Measurements from ENCODE around the gene RGS10. TPM values are rescaled to one million over a fixed set of nuclear protein-coding genes. Genes with fewer than 3 reads are reported as not detected.

Gene RGS10
- total RNA-seq, 2 donors from 2014 or later = 4.3 to 7.5 TPM

DNA sequence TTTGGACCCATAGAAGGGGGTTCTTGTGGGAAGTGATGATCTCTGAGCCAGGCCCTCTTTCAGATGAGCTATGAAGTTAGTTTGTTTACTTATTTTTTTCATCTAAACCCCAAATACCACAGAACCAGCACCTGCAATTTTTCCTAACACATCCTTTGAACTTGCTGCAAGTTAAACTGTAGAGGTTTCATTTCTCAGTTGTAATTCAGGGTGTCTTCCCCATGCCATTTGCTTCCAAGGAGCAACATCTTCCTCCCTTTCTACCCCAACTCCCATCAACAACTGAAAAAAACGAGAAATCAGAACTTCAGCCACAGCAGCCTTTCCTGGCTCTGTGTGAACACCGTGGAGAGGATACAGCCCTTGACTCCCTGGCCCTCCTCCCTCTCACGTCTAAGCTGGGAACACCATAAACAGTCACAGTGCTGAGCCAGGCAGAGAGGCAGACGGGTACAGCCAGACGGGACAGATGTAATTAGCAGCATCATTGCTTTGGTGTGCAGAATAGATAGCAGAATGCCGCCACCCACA lies 63.6 kb downstream of the RGS10 start:
- WGBS, 2 experiments (ENCODE audit: insufficient coverage in 1 of 2, insufficient read length in 1 of 2) = 11 to 42% methylated on average over 5 to 6 of the region's 6 CpGs
- no peak overlapping the region for H3K27ac Mint-ChIP-seq
- no peak overlapping the region for H3K4me3 ChIP-seq (ENCODE audit: low read length)
- peaks cover 96% of the 10 kb centered on the region for H3K27me3 Mint-ChIP-seq (ENCODE audit: insufficient read depth)
- TF ChIP-seq, protein P1, sequence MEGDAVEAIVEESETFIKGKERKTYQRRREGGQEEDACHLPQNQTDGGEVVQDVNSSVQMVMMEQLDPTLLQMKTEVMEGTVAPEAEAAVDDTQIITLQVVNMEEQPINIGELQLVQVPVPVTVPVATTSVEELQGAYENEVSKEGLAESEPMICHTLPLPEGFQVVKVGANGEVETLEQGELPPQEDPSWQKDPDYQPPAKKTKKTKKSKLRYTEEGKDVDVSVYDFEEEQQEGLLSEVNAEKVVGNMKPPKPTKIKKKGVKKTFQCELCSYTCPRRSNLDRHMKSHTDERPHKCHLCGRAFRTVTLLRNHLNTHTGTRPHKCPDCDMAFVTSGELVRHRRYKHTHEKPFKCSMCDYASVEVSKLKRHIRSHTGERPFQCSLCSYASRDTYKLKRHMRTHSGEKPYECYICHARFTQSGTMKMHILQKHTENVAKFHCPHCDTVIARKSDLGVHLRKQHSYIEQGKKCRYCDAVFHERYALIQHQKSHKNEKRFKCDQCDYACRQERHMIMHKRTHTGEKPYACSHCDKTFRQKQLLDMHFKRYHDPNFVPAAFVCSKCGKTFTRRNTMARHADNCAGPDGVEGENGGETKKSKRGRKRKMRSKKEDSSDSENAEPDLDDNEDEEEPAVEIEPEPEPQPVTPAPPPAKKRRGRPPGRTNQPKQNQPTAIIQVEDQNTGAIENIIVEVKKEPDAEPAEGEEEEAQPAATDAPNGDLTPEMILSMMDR (conservative IDR thresholded peaks at IDR 0.05) = no peak
- no peak overlapping the region for H3K4me3 Mint-ChIP-seq
- peaks cover 10% of the 10 kb centered on the region for H3K4me1 Mint-ChIP-seq
- no peaks in the 10 kb centered on the region for H3K4me1 ChIP-seq (ENCODE audit: control insufficient read depth, insufficient read depth, low read length)
- H3K9me3 Mint-ChIP-seq = peaks cover 2% of the 10 kb centered on the region
- H3K27me3 ChIP-seq (ENCODE audit: control insufficient read depth, insufficient read depth, low read length, poor library complexity, severe bottlenecking) = peaks cover 91% of the 10 kb centered on the region
- no peak overlapping the region for H3K9ac ChIP-seq (ENCODE audit: extremely low read depth, low read length, poor library complexity, severe bottlenecking)
- H3K27ac ChIP-seq (ENCODE audit: low read depth, low read length) = no peak overlapping the region
- no peak for DNase-seq
- H3K9me3 ChIP-seq (ENCODE audit: control insufficient read depth, low read length) = no peaks in the 10 kb centered on the region
- H3K36me3 ChIP-seq (ENCODE audit: control insufficient read depth, insufficient read depth, low read length) = no peaks in the 10 kb centered on the region
- no peaks in the 10 kb centered on the region for H3K36me3 Mint-ChIP-seq (ENCODE audit: low read depth)

- Histone ChIP-seq H3K4me3 (ENCODE audit: low read length) (no peak overlapping the region), H3K27me3 (ENCODE audit: control insufficient read depth, insufficient read depth, low read length, poor library complexity, severe bottlenecking) (peaks cover 89% of the 10 kb centered on the region), H3K4me1 (ENCODE audit: control insufficient read depth, insufficient read depth, low read length) (no peaks in the 10 kb centered on the region), H3K9me3 (ENCODE audit: control insufficient read depth, low read length) (no peaks in the 10 kb centered on the region), H3K9ac (ENCODE audit: extremely low read depth, low read length, poor library complexity, severe bottlenecking) (no peak overlapping the region), H3K36me3 (ENCODE audit: control insufficient read depth, insufficient read depth, low read length) (no peaks in the 10 kb centered on the region), H3K27ac (ENCODE audit: low read depth, low read length) (no peak overlapping the region)
- Mint-ChIP-seq H3K36me3 (ENCODE audit: low read depth) (no peaks in the 10 kb centered on the region), H3K4me1 (peaks cover 10% of the 10 kb centered on the region), H3K27me3 (ENCODE audit: insufficient read depth) (peaks cover 97% of the 10 kb centered on the region), H3K27ac (no peak overlapping the region), H3K9me3 (peaks cover 6% of the 10 kb centered on the region), H3K4me3 (no peak overlapping the region)
- DNase-seq = no peak
- WGBS, 2 experiments (ENCODE audit: insufficient coverage in 1 of 2, insufficient read length in 1 of 2) = 46 to 49% methylated on average over 5 to 8 of the region's 8 CpGs
- TF ChIP-seq, protein P1 (conservative IDR thresholded peaks at IDR 0.05) = no peak
Measured at GRCh38 chr10:119478111-119478802, 64.3 kb downstream of the RGS10 start.

- 13 to 48% methylated on average over 1 to 2 of the region's 3 CpGs for WGBS, 2 experiments (ENCODE audit: insufficient coverage in 1 of 2, insufficient read length in 1 of 2)
- Mint-ChIP-seq H3K4me3 (no peak overlapping the region), H3K27me3 (ENCODE audit: insufficient read depth) (peaks cover 97% of the 10 kb centered on the region), H3K36me3 (ENCODE audit: low read depth) (no peaks in the 10 kb centered on the region), H3K4me1 (peaks cover 10% of the 10 kb centered on the region), H3K9me3 (peaks cover 6% of the 10 kb centered on the region), H3K27ac (no peak overlapping the region)
- Histone ChIP-seq H3K27ac (ENCODE audit: low read depth, low read length) (no peak overlapping the region), H3K9ac (ENCODE audit: extremely low read depth, low read length, poor library complexity, severe bottlenecking) (no peak overlapping the region), H3K27me3 (ENCODE audit: control insufficient read depth, insufficient read depth, low read length, poor library complexity, severe bottlenecking) (peaks cover 88% of the 10 kb centered on the region), H3K9me3 (ENCODE audit: control insufficient read depth, low read length) (no peaks in the 10 kb centered on the region), H3K4me1 (ENCODE audit: control insufficient read depth, insufficient read depth, low read length) (no peaks in the 10 kb centered on the region), H3K36me3 (ENCODE audit: control insufficient read depth, insufficient read depth, low read length) (no peaks in the 10 kb centered on the region), H3K4me3 (ENCODE audit: low read length) (no peak overlapping the region)
- TF ChIP-seq, protein P1 (conservative IDR thresholded peaks at IDR 0.05) = no peak
- DNase-seq = no peak
Measured at GRCh38 chr10:119477444-119477843, 65.1 kb downstream of the RGS10 start.

Data from endodermal cell (in vitro differentiated cells).